Panc1 (cell line): ENCODE measurements around the gene DBT. TPM values are rescaled to one million over a fixed set of nuclear protein-coding genes. Genes with fewer than 3 reads are reported as not detected.

ENCODE experiments used
- ATAC-seq: fragments of 200-7000 bp; cut with Tn5 transposase; 2 replicates; pipeline ENCODE4 v1.9.1; 2020; ENCODE audit warnings: mild to moderate bottlenecking, moderate library complexity
- BruUV-seq: library from RNA; stranded (reverse); fragments of 400-500 nt; replicated peaks from 2 replicates; lab custom pipeline; 2021; lab: Mats Ljungman, UMichigan
- CTCF ChIA-PET: fragments of 300-600 bp; sonication (Branson Sonifier 250); formaldehyde crosslinking; loops from one replicate; lab custom pipeline; 2022; ENCODE audit warnings: antibody characterized with exemption; lab: Charles Lee
- POLR2A ChIA-PET: fragments of 300-600 bp; sonication (Branson Sonifier 250); formaldehyde crosslinking; loops from one replicate; lab custom pipeline; 2022; ENCODE audit warnings: antibody characterized with exemption; lab: Charles Lee
- DNase-seq: peaks from one replicate; pipeline ENCODE4 v3.0.0-alpha.2; 2010; ENCODE audit warnings: low read depth, low spot score
- H3K27ac ChIP-seq: 2 replicates; pipeline ENCODE4 v1.5.1; 2011; ENCODE audit warnings: mild to moderate bottlenecking, low read length, inconsistent platforms
- H3K27me3 ChIP-seq: fragments of 200-500 bp; sonication (Bioruptor generic); 2 replicates; pipeline ENCODE4 v1.6.0; 2014; ENCODE audit warnings: low read length, inconsistent platforms; ENCODE audit not compliant: control insufficient read depth, insufficient read depth
- H3K36me3 ChIP-seq: fragments of 200-500 bp; sonication (Bioruptor generic); 2 replicates; pipeline ENCODE4 v1.5.1; 2014; ENCODE audit warnings: inconsistent platforms, mild to moderate bottlenecking, low read length, moderate library complexity; ENCODE audit not compliant: control insufficient read depth, insufficient read depth
- H3K4me1 ChIP-seq: 2 replicates; pipeline ENCODE4 v1.5.1; 2011; ENCODE audit warnings: inconsistent platforms, mild to moderate bottlenecking, low read length, moderate library complexity; ENCODE audit not compliant: control insufficient read depth, insufficient read depth
- H3K4me3 ChIP-seq, 2 experiments: 2 replicates each; pipeline ENCODE4 v1.5.1; 2011 to 2012; ENCODE audit warnings: low read depth in 2 of 2, low read length in 2 of 2, mild to moderate bottlenecking in 2 of 2, inconsistent platforms in 1 of 2, moderate library complexity in 1 of 2
- H3K9me3 ChIP-seq: fragments of 200-500 bp; sonication (Bioruptor generic); 2 replicates; pipeline ENCODE4 v1.5.1; 2014; ENCODE audit warnings: low read depth, mild to moderate bottlenecking, inconsistent platforms, low read length, moderate library complexity; ENCODE audit not compliant: control insufficient read depth, insufficient read depth
- POLR2AphosphoS5 ChIP-seq: IDR thresholded peaks from 2 replicates; pipeline ENCODE4 v1.6.1; 2012; ENCODE audit warnings: mild to moderate bottlenecking, low read depth, low read length, moderate library complexity
- SIN3A ChIP-seq: IDR thresholded peaks from 2 replicates; pipeline ENCODE4 v1.6.1; 2012; ENCODE audit warnings: low read depth, mild to moderate bottlenecking, low read length, moderate library complexity, borderline replicate concordance; ENCODE audit not compliant: insufficient read depth
- TCF7L2 ChIP-seq: IDR thresholded peaks from 2 replicates; pipeline ENCODE4 v1.6.1; 2011; ENCODE audit warnings: mild to moderate bottlenecking, low read depth, low read length, inconsistent platforms
- in situ Hi-C: cut with HindIII; loops from 2 replicates; pipeline ENCODE4 v1.10.0; 2016; ENCODE audit warnings: low sequenced_read_pairs, low pct_unique_long_range_greater_than_20kb
- intact Hi-C: fragments of 100-400 bp; cut with micrococcal nuclease; formaldehyde crosslinking; loops from one replicate; pipeline ENCODE4 v1.10.0; 2022; ENCODE audit not compliant: unreplicated experiment
- total RNA-seq: library from RNA; stranded (reverse); gene quantifications from one replicate; pipeline ENCODE4 v1.2.1, GENCODE V29; 2021; ENCODE audit not compliant: unreplicated experiment
- TF ChIP-seq, protein P1 (sequence below), 2 experiments: IDR thresholded peaks; 2 replicates each; pipeline ENCODE4 v1.6.1; 2011 to 2012; ENCODE audit warnings: low read depth in 2 of 2, control low read depth in 1 of 2, low read length in 1 of 2, mild to moderate bottlenecking in 1 of 2, moderate library complexity in 1 of 2; ENCODE audit not compliant: insufficient read depth in 1 of 2
- TF ChIP-seq, protein P2 (sequence below): fragments of 450-650 bp; IDR thresholded peaks from 2 replicates; pipeline ENCODE4 v1.5.1; 2017; ENCODE audit warnings: mild to moderate bottlenecking

Gene DBT
- total RNA-seq, 1 experiment from 2014 or later = 5.2 TPM

DNA sequence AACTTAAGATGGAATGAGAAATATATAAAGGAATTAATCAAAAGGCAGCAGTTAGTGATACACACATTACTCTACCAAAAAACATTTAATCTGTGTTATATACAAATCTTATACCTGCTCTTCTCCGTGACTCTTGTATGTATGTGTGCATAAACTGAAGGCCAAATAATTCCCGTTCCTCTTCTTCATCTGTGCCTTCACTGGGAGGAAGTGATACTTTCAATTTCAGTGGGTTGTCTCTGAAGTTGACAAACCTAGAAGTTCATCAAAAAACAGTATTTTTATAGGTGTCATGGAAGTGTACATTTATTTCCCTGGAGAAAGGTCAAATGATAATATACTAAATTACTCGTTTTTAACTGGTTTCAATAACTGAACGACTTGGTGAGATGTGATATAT is 97.4 kb downstream of the DBT start:
- in situ Hi-C loops (no loop called here), intact Hi-C loops (no loop called here)
- BruUV-seq = no TSS peak
- CTCF ChIA-PET = no interaction called here
- Histone ChIP-seq H3K36me3 (no peaks in the 10 kb centered on the region; the same call in 1 of the 2 replicates), H3K27me3 (no peaks in the 10 kb centered on the region), H3K9me3 (no peaks in the 10 kb centered on the region), H3K4me1 (no peaks in the 10 kb centered on the region), H3K27ac (no peak overlapping the region), H3K4me3 (no peak overlapping the region)
- POLR2A ChIA-PET = no interaction called here
- DNase-seq (no peak), ATAC-seq (no peak)
- no peak for TF ChIP-seq TCF7L2
- TF ChIP-seq POLR2AphosphoS5 = no peak
- TF ChIP-seq, protein P1, sequence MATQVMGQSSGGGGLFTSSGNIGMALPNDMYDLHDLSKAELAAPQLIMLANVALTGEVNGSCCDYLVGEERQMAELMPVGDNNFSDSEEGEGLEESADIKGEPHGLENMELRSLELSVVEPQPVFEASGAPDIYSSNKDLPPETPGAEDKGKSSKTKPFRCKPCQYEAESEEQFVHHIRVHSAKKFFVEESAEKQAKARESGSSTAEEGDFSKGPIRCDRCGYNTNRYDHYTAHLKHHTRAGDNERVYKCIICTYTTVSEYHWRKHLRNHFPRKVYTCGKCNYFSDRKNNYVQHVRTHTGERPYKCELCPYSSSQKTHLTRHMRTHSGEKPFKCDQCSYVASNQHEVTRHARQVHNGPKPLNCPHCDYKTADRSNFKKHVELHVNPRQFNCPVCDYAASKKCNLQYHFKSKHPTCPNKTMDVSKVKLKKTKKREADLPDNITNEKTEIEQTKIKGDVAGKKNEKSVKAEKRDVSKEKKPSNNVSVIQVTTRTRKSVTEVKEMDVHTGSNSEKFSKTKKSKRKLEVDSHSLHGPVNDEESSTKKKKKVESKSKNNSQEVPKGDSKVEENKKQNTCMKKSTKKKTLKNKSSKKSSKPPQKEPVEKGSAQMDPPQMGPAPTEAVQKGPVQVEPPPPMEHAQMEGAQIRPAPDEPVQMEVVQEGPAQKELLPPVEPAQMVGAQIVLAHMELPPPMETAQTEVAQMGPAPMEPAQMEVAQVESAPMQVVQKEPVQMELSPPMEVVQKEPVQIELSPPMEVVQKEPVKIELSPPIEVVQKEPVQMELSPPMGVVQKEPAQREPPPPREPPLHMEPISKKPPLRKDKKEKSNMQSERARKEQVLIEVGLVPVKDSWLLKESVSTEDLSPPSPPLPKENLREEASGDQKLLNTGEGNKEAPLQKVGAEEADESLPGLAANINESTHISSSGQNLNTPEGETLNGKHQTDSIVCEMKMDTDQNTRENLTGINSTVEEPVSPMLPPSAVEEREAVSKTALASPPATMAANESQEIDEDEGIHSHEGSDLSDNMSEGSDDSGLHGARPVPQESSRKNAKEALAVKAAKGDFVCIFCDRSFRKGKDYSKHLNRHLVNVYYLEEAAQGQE (IDR thresholded peaks at IDR 0.05; ENCODE audit: insufficient read depth in 1 of 2, low read depth in 2 of 2, low read length in 1 of 2) = no peak
- TF ChIP-seq, protein P2, sequence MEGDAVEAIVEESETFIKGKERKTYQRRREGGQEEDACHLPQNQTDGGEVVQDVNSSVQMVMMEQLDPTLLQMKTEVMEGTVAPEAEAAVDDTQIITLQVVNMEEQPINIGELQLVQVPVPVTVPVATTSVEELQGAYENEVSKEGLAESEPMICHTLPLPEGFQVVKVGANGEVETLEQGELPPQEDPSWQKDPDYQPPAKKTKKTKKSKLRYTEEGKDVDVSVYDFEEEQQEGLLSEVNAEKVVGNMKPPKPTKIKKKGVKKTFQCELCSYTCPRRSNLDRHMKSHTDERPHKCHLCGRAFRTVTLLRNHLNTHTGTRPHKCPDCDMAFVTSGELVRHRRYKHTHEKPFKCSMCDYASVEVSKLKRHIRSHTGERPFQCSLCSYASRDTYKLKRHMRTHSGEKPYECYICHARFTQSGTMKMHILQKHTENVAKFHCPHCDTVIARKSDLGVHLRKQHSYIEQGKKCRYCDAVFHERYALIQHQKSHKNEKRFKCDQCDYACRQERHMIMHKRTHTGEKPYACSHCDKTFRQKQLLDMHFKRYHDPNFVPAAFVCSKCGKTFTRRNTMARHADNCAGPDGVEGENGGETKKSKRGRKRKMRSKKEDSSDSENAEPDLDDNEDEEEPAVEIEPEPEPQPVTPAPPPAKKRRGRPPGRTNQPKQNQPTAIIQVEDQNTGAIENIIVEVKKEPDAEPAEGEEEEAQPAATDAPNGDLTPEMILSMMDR = no peak

DNA sequence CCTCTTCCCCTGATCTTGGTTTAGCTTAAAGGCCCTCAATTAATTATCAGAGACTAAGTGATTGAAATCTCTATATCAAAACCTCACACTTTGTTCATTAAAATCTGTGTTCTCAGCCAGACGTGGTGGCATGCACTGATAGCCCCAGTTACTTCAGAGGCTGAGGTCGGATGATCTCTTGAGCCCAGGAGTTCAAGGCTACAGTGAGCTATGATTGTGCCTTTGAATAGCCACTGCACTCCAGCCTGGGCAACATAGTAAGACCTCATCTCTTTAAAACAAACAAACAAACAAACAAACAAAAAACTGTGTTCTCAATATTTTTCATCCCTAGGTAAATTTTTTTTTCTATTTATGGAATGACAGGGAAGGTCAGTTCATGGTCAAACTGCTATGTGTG is 98.0 kb downstream of the DBT start:
- Histone ChIP-seq H3K4me3 (no peak overlapping the region), H3K4me1 (no peaks in the 10 kb centered on the region), H3K9me3 (no peaks in the 10 kb centered on the region), H3K27me3 (no peaks in the 10 kb centered on the region), H3K27ac (no peak overlapping the region), H3K36me3 (peaks cover 2% of the 10 kb centered on the region; the same call in 1 of the 2 replicates)
- no peak for ATAC-seq
- no peak for DNase-seq
- in situ Hi-C loops = no loop called here
- BruUV-seq = no TSS peak
- CTCF ChIA-PET = no interaction called here
- TF ChIP-seq SIN3A = no peak
- TF ChIP-seq TCF7L2 = no peak
- TF ChIP-seq, protein P2 = no peak
- no peak for TF ChIP-seq POLR2AphosphoS5
- TF ChIP-seq, protein P1 (IDR thresholded peaks at IDR 0.05; ENCODE audit: insufficient read depth in 1 of 2, low read depth in 2 of 2, low read length in 1 of 2) = no peak
- intact Hi-C loops = no loop called here
- POLR2A ChIA-PET = no interaction called here
